Measurements from ENCODE around the gene TAF6L.
"Not testable (repeated sequence)": the region's sequence is repeated elsewhere in the genome, so short reads cannot be mapped to it uniquely, and the experiment has no call there.

Gene TAF6L

GRCh38 chr11:62755086-62755615 lies 16.0 kb upstream of the TAF6L start:
- no peak for DNase-seq (ENCODE audit: low spot score)

GRCh38 chr11:62757846-62758788 lies 13.1 kb upstream of the TAF6L start:
- DNase-seq (ENCODE audit: low spot score), result no peak

GRCh38 chr11:62760867-62761227 lies 10.3 kb upstream of the TAF6L start:
- not testable (repeated sequence) for DNase-seq (ENCODE audit: low spot score)

GRCh38 chr11:62770778-62771143 lies 435 bp upstream of the TAF6L start:
- DNase-seq (ENCODE audit: low spot score), result peak; percentile 25

GRCh38 chr11:62774407-62774806 lies 3.2 kb downstream of the TAF6L start:
- DNase-seq (ENCODE audit: low spot score), result no peak

GRCh38 chr11:62775646-62776045 lies 4.5 kb downstream of the TAF6L start:
- no peak for DNase-seq (ENCODE audit: low spot score)

GRCh38 chr11:62777389-62777788 lies 6.2 kb downstream of the TAF6L start:
- DNase-seq (ENCODE audit: low spot score), result no peak

- no peak for DNase-seq (ENCODE audit: low spot score)
Observed at GRCh38 chr11:62778441-62778840, 7.2 kb downstream of the TAF6L start.

GRCh38 chr11:62782753-62783152 lies 11.6 kb downstream of the TAF6L start:
- no peak for DNase-seq (ENCODE audit: low spot score)

GRCh38 chr11:62786318-62787004 lies 15.3 kb downstream of the TAF6L start:
- DNase-seq (ENCODE audit: low spot score), result peak; percentile 91

- peak; percentile 94 for DNase-seq (ENCODE audit: low spot score)
Observed at GRCh38 chr11:62787005-62787759, 16.0 kb downstream of the TAF6L start, which contains the start of gene TMEM179B. Gene TMEM179B, plus strand, starts transcription at chr11:62787402. Its CDS starts 30 bp downstream, at chr11:62787432.

- no peak for DNase-seq (ENCODE audit: low spot score)
Observed at GRCh38 chr11:62788991-62789390, 17.8 kb downstream of the TAF6L start.

GRCh38 chr11:62789576-62789975 lies 18.4 kb downstream of the TAF6L start:
- DNase-seq (ENCODE audit: low spot score), result no peak

- DNase-seq (ENCODE audit: low spot score), result peak; percentile 91
Observed at GRCh38 chr11:62791501-62792201, 20.5 kb downstream of the TAF6L start, which contains the start of gene TMEM223. Gene TMEM223, minus strand, starts transcription at chr11:62792006. Its CDS starts 12 bp downstream, at chr11:62791994.

- no peak for DNase-seq (ENCODE audit: low spot score)
Observed at GRCh38 chr11:62792202-62792575, 21.0 kb downstream of the TAF6L start.

GRCh38 chr11:62794201-62794775 lies 23.1 kb downstream of the TAF6L start:
- no peak for DNase-seq (ENCODE audit: low spot score)

- DNase-seq (ENCODE audit: low spot score), result no peak
Observed at GRCh38 chr11:62796281-62796680, 25.1 kb downstream of the TAF6L start.

- DNase-seq (ENCODE audit: low spot score), result no peak
Observed at GRCh38 chr11:62799486-62799885, 28.3 kb downstream of the TAF6L start.

- no peak for DNase-seq (ENCODE audit: low spot score)
Observed at GRCh38 chr11:62801071-62801470, 29.9 kb downstream of the TAF6L start.

GRCh38 chr11:62804310-62805075 lies 33.3 kb downstream of the TAF6L start:
- DNase-seq (ENCODE audit: low spot score), result no peak
